GM20431 (cell line): Measurements from ENCODE around the gene MLF2.

Experiments
- in situ Hi-C: fragments of 300-500 bp; cut with MseI, MboI; formaldehyde crosslinking; loops from one replicate; pipeline ENCODE4 v1.15.0; 2020; ENCODE audit warnings: low sequenced_read_pairs; ENCODE audit not compliant: unreplicated experiment

MLF2 gene

GRCh38 chr12:6766651-6767349 is 13.9 kb upstream of the MLF2 start:
- in situ Hi-C loops, result no loop called here

- in situ Hi-C loops, result no loop called here
These were observed 13.0 kb upstream of the MLF2 start, which contains the start of gene PTMS for GRCh38 chr12:6765634-6766581. PTMS (plus strand) TSS chr12:6766363; CDS start chr12:6766706, 343 bp downstream.

- in situ Hi-C loops, result no loop called here
These were observed 12.2 kb upstream of the MLF2 start for GRCh38 chr12:6765048-6765633.

GRCh38 chr12:6764011-6764828 is 11.3 kb upstream of the MLF2 start:
- in situ Hi-C loops, result no loop called here

- in situ Hi-C loops, result no loop called here
These were observed 10.4 kb upstream of the MLF2 start for GRCh38 chr12:6763380-6763779.

GRCh38 chr12:6759741-6760140 is 6.8 kb upstream of the MLF2 start:
- in situ Hi-C loops, result no loop called here

- in situ Hi-C loops, result no loop called here
These were observed 5.7 kb upstream of the MLF2 start for GRCh38 chr12:6758506-6759095.

- in situ Hi-C loops, result no loop called here
These were observed 4.2 kb upstream of the MLF2 start for GRCh38 chr12:6757028-6757690.

- in situ Hi-C loops, result no loop called here
These were observed 1.5 kb upstream of the MLF2 start for GRCh38 chr12:6754411-6754810.

GRCh38 chr12:6753772-6754356 is 923 bp upstream of the MLF2 start:
- in situ Hi-C loops, result no loop called here

- in situ Hi-C loops, result no loop called here
These were observed 597 bp downstream of the MLF2 start for GRCh38 chr12:6752167-6752920.

GRCh38 chr12:6751767-6752166 is 1.2 kb downstream of the MLF2 start:
- in situ Hi-C loops, result no loop called here

GRCh38 chr12:6750506-6750905 is 2.4 kb downstream of the MLF2 start:
- in situ Hi-C loops, result no loop called here

GRCh38 chr12:6748761-6749160 is 4.2 kb downstream of the MLF2 start:
- in situ Hi-C loops, result loop anchor here (25.0 kb wide), 1 partner anchor 89 kb away; the partner anchor contains the start of genes GNB3 and P3H3

GRCh38 chr12:6747216-6747615 is 5.7 kb downstream of the MLF2 start:
- in situ Hi-C loops, result loop anchor here (25.0 kb wide), 1 partner anchor 90 kb away; the partner anchor contains the start of genes GNB3 and P3H3

- in situ Hi-C loops, result loop anchor here (25.0 kb wide), 1 partner anchor 91 kb away; the partner anchor contains the start of genes GNB3 and P3H3
These were observed 7.0 kb downstream of the MLF2 start for GRCh38 chr12:6745741-6746525.

GRCh38 chr12:6743300-6743699 is 9.6 kb downstream of the MLF2 start:
- in situ Hi-C loops, result loop anchor here (25.0 kb wide), 1 partner anchor 94 kb away; the partner anchor contains the start of genes GNB3 and P3H3
